Measurements from ENCODE around the gene APOA5. TPM values are rescaled to one million over a fixed set of nuclear protein-coding genes. Genes with fewer than 3 reads are reported as not detected.

APOA5 gene
- total and polyA plus RNA-seq, 2 of the 8 experiments (the other 6 are each of a cell fraction or from before 2014, with no cell fraction given) = 0.08 to 0.15 TPM

DNA sequence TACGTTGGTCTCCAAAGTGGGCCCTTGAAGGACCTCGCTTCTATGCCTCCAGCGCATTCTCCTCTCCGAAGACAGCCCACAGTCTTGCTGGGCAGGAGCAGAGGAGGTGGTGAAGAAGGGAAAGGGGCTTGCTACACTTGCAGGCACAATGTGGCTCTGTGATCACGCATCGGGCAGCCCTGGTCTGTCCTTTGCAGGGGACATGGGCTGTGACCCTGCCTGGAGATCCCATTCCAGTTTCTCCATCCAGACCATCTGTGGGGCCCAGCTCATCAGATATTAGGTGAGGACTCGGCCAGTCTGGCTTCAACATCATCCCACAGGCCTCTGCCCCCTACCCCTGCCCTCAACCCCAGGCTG is 44.9 kb upstream of the APOA5 start:
- no peak for FAIRE-seq
- CTCF ChIA-PET (ENCODE audit: partially characterized antibody) = interaction anchor here (0.7 to 12.2 kb wide), 26 partner anchors 10 to 390 kb away, joined by 3 to 237 read pairs (median 5); partner anchors contain the start of genes APOA4, APOA5 and ZPR1
- TF ChIP-seq SIN3A (conservative IDR thresholded peaks at IDR 0.05 in 1 of 2, IDR thresholded peaks at IDR 0.05 in 1 of 2; ENCODE audit: low read depth in 1 of 2, low read length in 2 of 2) (no peak), MAFK (IDR thresholded peaks at IDR 0.05; ENCODE audit: low read depth, low read length) (no peak), TBP (IDR thresholded peaks at IDR 0.05; ENCODE audit: low read depth, low read length) (no peak), SUZ12 (IDR thresholded peaks at IDR 0.05; ENCODE audit: low read length) (no peak), CTBP2 (IDR thresholded peaks at IDR 0.05; ENCODE audit: borderline replicate concordance, insufficient read depth, insufficient read length, low read length) (no peak), BACH1 (IDR thresholded peaks at IDR 0.05; ENCODE audit: low read length) (no peak), HDAC6 (IDR thresholded peaks at IDR 0.05; ENCODE audit: low read depth, low read length) (no peak), CHD1 (IDR thresholded peaks at IDR 0.05; ENCODE audit: low read depth, low read length) (no peak), PHF8 (conservative IDR thresholded peaks at IDR 0.05; ENCODE audit: low read depth, low read length) (no peak), HDAC2 (IDR thresholded peaks at IDR 0.05; ENCODE audit: borderline replicate concordance in 1 of 2, low read depth in 2 of 2, low read length in 2 of 2) (no peak), BCL11A (IDR thresholded peaks at IDR 0.05; ENCODE audit: low read depth in 2 of 2, low read length in 2 of 2) (no peak), CREB1 (IDR thresholded peaks at IDR 0.05) (no peak), CBX5 (IDR thresholded peaks at IDR 0.05; ENCODE audit: low read depth, low read length) (no peak), SRF (IDR thresholded peaks at IDR 0.05; ENCODE audit: low read depth, low read length) (no peak)

More for the DNA sequence above, 44.9 kb upstream of the APOA5 start:
- H3K27ac ChIP-seq (ENCODE audit: low read depth, low read length) = no peak overlapping the region
- H4K8ac ChIP-seq (ENCODE audit: extremely low read depth, insufficient read depth, low read length) = no peak overlapping the region
- no peaks in the 10 kb centered on the region; a peak in 1 of 8 replicates for H3K36me3 ChIP-seq (ENCODE audit: control insufficient read depth in 2 of 4, insufficient read depth in 4 of 4, low read length in 3 of 4)
- H3K79me2 ChIP-seq (ENCODE audit: control insufficient read depth in 1 of 2, insufficient read depth in 2 of 2, low read length in 2 of 2) = no peaks in the 10 kb centered on the region
- no peak overlapping the region for H2AFZ ChIP-seq (ENCODE audit: low read length)
- no peaks in the 10 kb centered on the region; a peak in 1 of 4 replicates for H3K9me3 ChIP-seq (ENCODE audit: insufficient read depth in 2 of 2, low read depth in 1 of 2, low read length in 1 of 2)
- H2BK12ac ChIP-seq (ENCODE audit: low read depth, low read length) = peak overlapping the region; percentile 53; the same call in 1 of the 2 replicates
- no peak overlapping the region for H4K91ac ChIP-seq (replicated peaks; ENCODE audit: insufficient read length, low read length)
- WGBS, 2 experiments (ENCODE audit: extremely low coverage in 1 of 2, insufficient coverage in 1 of 2, insufficient read length in 1 of 2, insufficient replicate concordance in 2 of 2, low coverage in 1 of 2, low lambda C conversion rate in 2 of 2, missing lambda C conversion rate in 1 of 2) = 88% methylated on average over 7 of the region's 7 CpGs; no CpG with 5 or more reads in 1 of the 2 experiments
- H4K5ac ChIP-seq (ENCODE audit: insufficient read length, low read depth, low read length) = no peak overlapping the region
- POLR2A ChIA-PET (ENCODE audit: partially characterized antibody) = interaction anchor here (0.9 to 2.4 kb wide), 5 partner anchors 9 to 308 kb away, joined by 3 to 14 read pairs (median 6); partner anchors contain the start of genes APOA5, PAFAH1B2 and ZPR1
- H2AK5ac ChIP-seq (ENCODE audit: low read depth, low read length) = no peak overlapping the region
- H2BK20ac ChIP-seq (ENCODE audit: low read length) = no peak overlapping the region
- H3K56ac ChIP-seq (replicated peaks; ENCODE audit: insufficient read length, low read depth, low read length) = no peak overlapping the region
- no peak overlapping the region for H2BK15ac ChIP-seq (ENCODE audit: low read length)
- no peaks in the 10 kb centered on the region for H3K79me1 ChIP-seq (ENCODE audit: low read depth, low read length)
- H3K23me2 ChIP-seq (ENCODE audit: low read depth, low read length) = peaks cover 3% of the 10 kb centered on the region; the same call in 1 of the 2 replicates
- H2BK5ac ChIP-seq (ENCODE audit: low read depth, low read length) = no peak overlapping the region
- H3K4me1 ChIP-seq (replicated peaks in 1 of 4; ENCODE audit: control insufficient read depth in 3 of 4, insufficient read depth in 4 of 4, low read length in 3 of 4) = peaks cover 0 to 24% (median 4%) of the 10 kb centered on the region in 4 experiments; a peak in 6 of 7 replicates
- no peak overlapping the region for H3K14ac ChIP-seq (ENCODE audit: insufficient read length)
- H3K27me3 ChIP-seq (replicated peaks in 1 of 4; ENCODE audit: control insufficient read depth in 3 of 4, extremely low read depth in 1 of 4, insufficient read depth in 3 of 4, low read length in 3 of 4) = peaks cover 0 to 7% (median 5%) of the 10 kb centered on the region in 4 experiments; a peak in 3 of 7 replicates
- no peaks in the 10 kb centered on the region for H4K20me1 ChIP-seq (replicated peaks in 1 of 2; ENCODE audit: control insufficient read depth in 1 of 2, insufficient read depth in 2 of 2, low read length in 2 of 2)
- no peak overlapping the region for H3K9ac ChIP-seq (replicated peaks in 1 of 4; ENCODE audit: extremely low read depth in 1 of 4, low read depth in 3 of 4, low read length in 3 of 4)
- H3K18ac ChIP-seq (ENCODE audit: extremely low read depth, low read length) = no peak overlapping the region
- no peak overlapping the region for H3K4me3 ChIP-seq (ENCODE audit: extremely low read depth in 1 of 4, insufficient read depth in 2 of 4, low read depth in 3 of 4, low read length in 4 of 4)
- H3K23ac ChIP-seq (ENCODE audit: insufficient read length) = no peak overlapping the region
- H2BK120ac ChIP-seq (replicated peaks; ENCODE audit: low read depth, low read length) = no peak overlapping the region
- no peak overlapping the region for H3K4ac ChIP-seq (replicated peaks; ENCODE audit: insufficient read length, low read depth, low read length)
- H3K4me2 ChIP-seq (ENCODE audit: insufficient read depth in 1 of 2, low read depth in 2 of 2, low read length in 2 of 2) = peak overlapping the region in 1 of 2 experiments; percentile 80; a peak in 1 of 4 replicates
- DNase-seq (ENCODE audit: low read depth in 1 of 2, low spot score in 2 of 2) = no peak

All from H1 (cell line).